Tibial artery (tissue), 4 donors: ENCODE data around the gene VPS50.

ENCODE experiments used
- DNase-seq, 2 donors: peaks; one replicate each; pipeline ENCODE4 v3.0.0-alpha.2; 2019
- H3K27ac ChIP-seq, 2 donors: fragments of 200-600 bp; sonication (generic) in 1 of 2; 1 replicate in 1 of 2; 2 replicates in 1 of 2; pipeline ENCODE4 v1.5.1; 2018 to 2019; ENCODE audit warnings: mild to moderate bottlenecking in 1 of 2
- H3K27me3 ChIP-seq, 2 donors: fragments of 200-600 bp; sonication (generic) in 1 of 2; one replicate each; pipeline versions ENCODE4 v1.5.1 to v1.6.0; 2016 to 2019
- H3K36me3 ChIP-seq, 3 donors: fragments of 200-600 bp; sonication (generic) in 2 of 3; one replicate each; pipeline ENCODE4 v1.5.1; 2016 to 2019; ENCODE audit warnings: mild to moderate bottlenecking in 2 of 3
- H3K4me1 ChIP-seq, 4 donors: fragments of 200-600 bp; sonication (generic) in 2 of 4; 1 replicate in 3 of 4; 2 replicates in 1 of 4; pipeline ENCODE4 v1.5.1; 2016 to 2019
- H3K4me3 ChIP-seq, 2 donors: fragments of 200-600 bp; sonication (generic) in 1 of 2; 1 replicate in 1 of 2; 2 replicates in 1 of 2; pipeline ENCODE4 v1.5.1; 2018 to 2019; ENCODE audit warnings: mild to moderate bottlenecking in 2 of 2
- H3K9me3 ChIP-seq, 3 donors: fragments of 200-600 bp; sonication (generic) in 1 of 3; one replicate each; pipeline ENCODE4 v1.5.1; 2016 to 2019
- CTCF ChIP-seq, 2 experiments: fragments of 200-600 bp in 1 of 2; fragments of 450-650 bp in 1 of 2; IDR thresholded peaks; one replicate each; pipeline ENCODE4 v1.5.1; 2017 to 2019; ENCODE audit warnings: antibody characterized with exemption in 2 of 2, mild to moderate bottlenecking in 1 of 2, moderate library complexity in 1 of 2
- intact Hi-C: fragments of 100-400 bp; cut with DNase I; formaldehyde crosslinking; loops from one replicate; pipeline ENCODE4 v1.15.0; 2023; ENCODE audit warnings: low total_unique reads

The VPS50 gene

GRCh38 chr7:93211228-93211818 lies 20.8 kb upstream of the VPS50 start:
- no peaks in the 10 kb centered on the region for H3K27me3 ChIP-seq
- H3K4me1 ChIP-seq: no peaks in the 10 kb centered on the region
- intact Hi-C loops: no loop called here
- no peaks in the 10 kb centered on the region for H3K36me3 ChIP-seq
- no peak for TF ChIP-seq CTCF (IDR thresholded peaks at IDR 0.05)
- no peak for DNase-seq
- no peak overlapping the region for H3K27ac ChIP-seq
- H3K9me3 ChIP-seq: no peaks in the 10 kb centered on the region
- H3K4me3 ChIP-seq: no peak overlapping the region

GRCh38 chr7:93212881-93213280 lies 19.3 kb upstream of the VPS50 start:
- TF ChIP-seq CTCF (IDR thresholded peaks at IDR 0.05): no peak
- Histone ChIP-seq H3K27me3 (no peaks in the 10 kb centered on the region), H3K4me1 (no peaks in the 10 kb centered on the region), H3K4me3 (no peak overlapping the region), H3K36me3 (no peaks in the 10 kb centered on the region), H3K9me3 (no peaks in the 10 kb centered on the region), H3K27ac (no peak overlapping the region)
- intact Hi-C loops: no loop called here
- DNase-seq: no peak

GRCh38 chr7:93218997-93219827 lies 13.0 kb upstream of the VPS50 start:
- no peak for DNase-seq
- no peaks in the 10 kb centered on the region for H3K36me3 ChIP-seq
- intact Hi-C loops: no loop called here
- H3K27ac ChIP-seq: no peak overlapping the region
- H3K4me1 ChIP-seq: no peaks in the 10 kb centered on the region
- H3K27me3 ChIP-seq: no peaks in the 10 kb centered on the region
- no peak for TF ChIP-seq CTCF (IDR thresholded peaks at IDR 0.05)
- no peak overlapping the region for H3K4me3 ChIP-seq
- H3K9me3 ChIP-seq: no peaks in the 10 kb centered on the region

GRCh38 chr7:93219868-93220267 lies 12.3 kb upstream of the VPS50 start:
- no peaks in the 10 kb centered on the region for H3K4me1 ChIP-seq
- no peaks in the 10 kb centered on the region for H3K36me3 ChIP-seq
- no peak for DNase-seq
- TF ChIP-seq CTCF (IDR thresholded peaks at IDR 0.05): no peak
- no peak overlapping the region for H3K4me3 ChIP-seq
- H3K9me3 ChIP-seq: no peaks in the 10 kb centered on the region
- no peaks in the 10 kb centered on the region for H3K27me3 ChIP-seq
- H3K27ac ChIP-seq: no peak overlapping the region
- intact Hi-C loops: no loop called here

- DNase-seq: no peak
- no peak for TF ChIP-seq CTCF (IDR thresholded peaks at IDR 0.05)
- H3K27ac ChIP-seq: no peak within 1 kb of the TSS
- H3K27me3 ChIP-seq: no peaks in the 10 kb centered on the region
- intact Hi-C loops: no loop called here
- no peaks in the 10 kb centered on the region for H3K9me3 ChIP-seq
- no peak within 1 kb of the TSS for H3K4me3 ChIP-seq
- peaks cover 0 to under 1% (median 0%) of the 10 kb centered on the region in 4 donors for H3K4me1 ChIP-seq
- H3K36me3 ChIP-seq: no peaks in the 10 kb centered on the region
Observed at GRCh38 chr7:93226310-93226709, 5.9 kb upstream of the VPS50 start, which contains the start of gene HEPACAM2. Gene HEPACAM2, minus strand, starts transcription at chr7:93226469.
